ENCODE data around the gene TMEM143. TPM values are rescaled to one million over a fixed set of nuclear protein-coding genes. Genes with fewer than 3 reads are reported as not detected.

TMEM143 gene
- total and polyA plus RNA-seq, 2 of the 8 experiments (the other 6 are each of a cell fraction or from before 2014, with no cell fraction given), result 14.2 to 19.1 TPM

DNA sequence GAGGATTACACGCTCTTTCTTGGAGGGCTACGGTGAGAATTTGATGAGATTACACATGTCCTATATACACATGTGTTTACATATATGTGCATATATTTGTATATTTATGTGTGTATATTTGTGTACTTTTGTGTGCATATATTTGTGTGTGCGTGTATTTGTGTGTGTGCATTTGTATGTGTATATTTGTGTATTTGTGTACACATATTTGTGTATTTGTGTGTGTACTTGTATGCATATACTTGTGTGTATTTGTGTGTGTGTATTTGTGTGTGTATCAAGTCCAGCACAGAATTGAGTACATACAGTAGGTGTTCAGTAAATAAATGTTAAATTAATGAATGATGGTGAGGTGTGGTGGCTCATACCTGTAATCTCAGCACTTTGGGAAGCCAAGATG lies 1.8 kb downstream of the TMEM143 start:
- no peak overlapping the region for H3K4me2 ChIP-seq (ENCODE audit: insufficient read depth in 1 of 2, low read depth in 2 of 2, low read length in 2 of 2)
- no peak overlapping the region for H3K4me3 ChIP-seq (ENCODE audit: extremely low read depth in 1 of 4, insufficient read depth in 2 of 4, low read depth in 3 of 4, low read length in 4 of 4)
- H3K79me2 ChIP-seq (ENCODE audit: control insufficient read depth in 1 of 2, insufficient read depth in 2 of 2, low read length in 2 of 2), result no peaks in the 10 kb centered on the region
- H3K56ac ChIP-seq (replicated peaks; ENCODE audit: insufficient read length, low read depth, low read length), result no peak overlapping the region
- H2BK20ac ChIP-seq (ENCODE audit: low read length), result no peak overlapping the region
- no peak overlapping the region for H4K8ac ChIP-seq (ENCODE audit: extremely low read depth, insufficient read depth, low read length)
- no peaks in the 10 kb centered on the region for H3K9me3 ChIP-seq (ENCODE audit: insufficient read depth in 2 of 2, low read depth in 1 of 2, low read length in 1 of 2)
- no peak overlapping the region for H3K9ac ChIP-seq (replicated peaks in 1 of 4; ENCODE audit: extremely low read depth in 1 of 4, low read depth in 3 of 4, low read length in 3 of 4)
- WGBS, 2 experiments (ENCODE audit: extremely low coverage in 1 of 2, insufficient coverage in 1 of 2, insufficient read length in 1 of 2, insufficient replicate concordance in 2 of 2, low coverage in 1 of 2, low lambda C conversion rate in 2 of 2, missing lambda C conversion rate in 1 of 2), result 95% methylated on average over 3 of the region's 3 CpGs; no CpG with 5 or more reads in 1 of the 2 experiments
- no peak overlapping the region for H4K5ac ChIP-seq (ENCODE audit: insufficient read length, low read depth, low read length)
- no peaks in the 10 kb centered on the region for H3K36me3 ChIP-seq (ENCODE audit: control insufficient read depth in 2 of 4, insufficient read depth in 4 of 4, low read length in 3 of 4)
- peaks cover 0 to 7% (median 2%) of the 10 kb centered on the region in 4 experiments; a peak in 2 of 7 replicates for H3K27me3 ChIP-seq (replicated peaks in 1 of 4; ENCODE audit: control insufficient read depth in 3 of 4, extremely low read depth in 1 of 4, insufficient read depth in 3 of 4, low read length in 3 of 4)
- TF ChIP-seq, protein P1, sequence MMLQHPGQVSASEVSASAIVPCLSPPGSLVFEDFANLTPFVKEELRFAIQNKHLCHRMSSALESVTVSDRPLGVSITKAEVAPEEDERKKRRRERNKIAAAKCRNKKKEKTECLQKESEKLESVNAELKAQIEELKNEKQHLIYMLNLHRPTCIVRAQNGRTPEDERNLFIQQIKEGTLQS (IDR thresholded peaks at IDR 0.05; ENCODE audit: insufficient read depth, low read depth, low read length), result no peak
- TF ChIP-seq BRCA1 (IDR thresholded peaks at IDR 0.05; ENCODE audit: low read depth, low read length) (no peak), HDAC2 (IDR thresholded peaks at IDR 0.05; ENCODE audit: borderline replicate concordance in 1 of 2, low read depth in 2 of 2, low read length in 2 of 2) (no peak)
- TF ChIP-seq, protein P2, sequence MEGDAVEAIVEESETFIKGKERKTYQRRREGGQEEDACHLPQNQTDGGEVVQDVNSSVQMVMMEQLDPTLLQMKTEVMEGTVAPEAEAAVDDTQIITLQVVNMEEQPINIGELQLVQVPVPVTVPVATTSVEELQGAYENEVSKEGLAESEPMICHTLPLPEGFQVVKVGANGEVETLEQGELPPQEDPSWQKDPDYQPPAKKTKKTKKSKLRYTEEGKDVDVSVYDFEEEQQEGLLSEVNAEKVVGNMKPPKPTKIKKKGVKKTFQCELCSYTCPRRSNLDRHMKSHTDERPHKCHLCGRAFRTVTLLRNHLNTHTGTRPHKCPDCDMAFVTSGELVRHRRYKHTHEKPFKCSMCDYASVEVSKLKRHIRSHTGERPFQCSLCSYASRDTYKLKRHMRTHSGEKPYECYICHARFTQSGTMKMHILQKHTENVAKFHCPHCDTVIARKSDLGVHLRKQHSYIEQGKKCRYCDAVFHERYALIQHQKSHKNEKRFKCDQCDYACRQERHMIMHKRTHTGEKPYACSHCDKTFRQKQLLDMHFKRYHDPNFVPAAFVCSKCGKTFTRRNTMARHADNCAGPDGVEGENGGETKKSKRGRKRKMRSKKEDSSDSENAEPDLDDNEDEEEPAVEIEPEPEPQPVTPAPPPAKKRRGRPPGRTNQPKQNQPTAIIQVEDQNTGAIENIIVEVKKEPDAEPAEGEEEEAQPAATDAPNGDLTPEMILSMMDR (IDR thresholded peaks at IDR 0.05; ENCODE audit: control extremely low read depth in 1 of 3, insufficient read depth in 1 of 3, low read depth in 1 of 3, low read length in 3 of 3), result no peak
- no peaks in the 10 kb centered on the region for H3K79me1 ChIP-seq (ENCODE audit: low read depth, low read length)
- H4K20me1 ChIP-seq (replicated peaks in 1 of 2; ENCODE audit: control insufficient read depth in 1 of 2, insufficient read depth in 2 of 2, low read length in 2 of 2), result no peaks in the 10 kb centered on the region
- H3K4me1 ChIP-seq (replicated peaks in 1 of 4; ENCODE audit: control insufficient read depth in 3 of 4, insufficient read depth in 4 of 4, low read length in 3 of 4), result peaks cover 0 to 5% (median 4%) of the 10 kb centered on the region in 4 experiments; a peak in 4 of 7 replicates
- DNase-seq (ENCODE audit: low read depth in 1 of 2, low spot score in 2 of 2), result no peak
- H3K4ac ChIP-seq (replicated peaks; ENCODE audit: insufficient read length, low read depth, low read length), result no peak overlapping the region
- H2BK120ac ChIP-seq (replicated peaks; ENCODE audit: low read depth, low read length), result no peak overlapping the region
- no peak overlapping the region for H2BK12ac ChIP-seq (ENCODE audit: low read depth, low read length)
- no peak for FAIRE-seq
- no peak overlapping the region for H2AFZ ChIP-seq (ENCODE audit: low read length)
- no peak overlapping the region for H4K91ac ChIP-seq (replicated peaks; ENCODE audit: insufficient read length, low read length)
- no peak overlapping the region for H3K14ac ChIP-seq (ENCODE audit: insufficient read length)
- H3K27ac ChIP-seq (ENCODE audit: low read depth, low read length), result no peak overlapping the region
- H3K23ac ChIP-seq (ENCODE audit: insufficient read length), result no peak overlapping the region
- H3K18ac ChIP-seq (ENCODE audit: extremely low read depth, low read length), result no peak overlapping the region
- H2BK15ac ChIP-seq (ENCODE audit: low read length), result no peak overlapping the region
- H2AK5ac ChIP-seq (ENCODE audit: low read depth, low read length), result no peak overlapping the region
- no peak overlapping the region for H2BK5ac ChIP-seq (ENCODE audit: low read depth, low read length)
- POLR2A ChIA-PET (ENCODE audit: partially characterized antibody), result interaction anchor here (1.1 to 3.1 kb wide), 3 partner anchors 9 to 38 kb away, joined by 3 to 27 read pairs (median 3); partner anchors contain the start of gene KDELR1
- peaks cover 7% of the 10 kb centered on the region for H3K23me2 ChIP-seq (ENCODE audit: low read depth, low read length)
- CTCF ChIA-PET (ENCODE audit: partially characterized antibody), result interaction anchor here (0.8 to 2.6 kb wide), 3 partner anchors 12 to 29 kb away, joined by 4 to 12 read pairs (median 9); partner anchors contain the start of gene KDELR1
